Natural killer cell (primary cell): ENCODE results near the gene CD58. TPM values are rescaled to one million over a fixed set of nuclear protein-coding genes. Genes with fewer than 3 reads are reported as not detected.

Experiments
- ATAC-seq, 3 donors: fragments of 150-1000 bp in 2 of 3; fragments of 200-7000 bp in 1 of 3; cut with Tn5 transposase; 1 replicate in 1 of 3; 2 replicates in 2 of 3; pipeline ENCODE4 v1.10.0; 2021; ENCODE audit warnings: mild to moderate bottlenecking in 2 of 3, moderate library complexity in 2 of 3
- DNase-seq, 2 donors: peaks; one replicate each; pipeline versions ENCODE4 v3.0.0 to v3.0.0-alpha.2; 2013 to 2021; ENCODE audit warnings: mixed read lengths in 1 of 2
- H3K27ac ChIP-seq: one replicate; pipeline ENCODE4 v1.5.1; 2013; ENCODE audit warnings: mild to moderate bottlenecking, low read length
- H3K27me3 ChIP-seq: one replicate; pipeline ENCODE4 v1.6.1; 2013; ENCODE audit warnings: low read length; ENCODE audit not compliant: control insufficient read depth, insufficient read depth
- H3K36me3 ChIP-seq: one replicate; pipeline ENCODE4 v1.6.1; 2013; ENCODE audit warnings: low read length; ENCODE audit not compliant: control insufficient read depth, insufficient read depth
- H3K4me1 ChIP-seq: one replicate; pipeline ENCODE4 v1.6.1; 2013; ENCODE audit warnings: low read length; ENCODE audit not compliant: control insufficient read depth, insufficient read depth
- H3K4me3 ChIP-seq: one replicate; pipeline ENCODE4 v1.5.1; 2013; ENCODE audit warnings: low read length
- H3K9me3 ChIP-seq: one replicate; pipeline ENCODE4 v1.6.1; 2013; ENCODE audit warnings: low read length; ENCODE audit not compliant: control insufficient read depth, insufficient read depth
- H3K27ac Mint-ChIP-seq, 2 donors: one replicate each; pipeline ENCODE4 v1.8.0; 2022; ENCODE audit warnings: mild to moderate bottlenecking in 2 of 2, mixed read lengths in 2 of 2, moderate library complexity in 1 of 2
- H3K27me3 Mint-ChIP-seq, 2 donors: one replicate each; pipeline ENCODE4 v1.8.0; 2022; ENCODE audit warnings: low read depth in 2 of 2, mixed read lengths in 2 of 2
- H3K36me3 Mint-ChIP-seq: one replicate; pipeline ENCODE4 v1.8.0; 2022; ENCODE audit warnings: mixed read lengths
- H3K4me1 Mint-ChIP-seq, 2 donors: one replicate each; pipeline ENCODE4 v1.8.0; 2022; ENCODE audit warnings: mixed read lengths in 2 of 2
- H3K4me3 Mint-ChIP-seq: one replicate; pipeline ENCODE4 v1.8.0; 2022; ENCODE audit warnings: mild to moderate bottlenecking, moderate library complexity, mixed read lengths
- H3K9me3 Mint-ChIP-seq, 2 donors: one replicate each; pipeline ENCODE4 v1.8.0; 2022; ENCODE audit warnings: mixed read lengths in 2 of 2
- CTCF ChIP-seq: fragments of 200-600 bp; IDR thresholded peaks from one replicate; pipeline ENCODE4 v1.8.0; 2022; ENCODE audit warnings: antibody characterized with exemption
- WGBS: methylation state at CpG from one replicate; pipeline ENCODE4 v1.1.7; 2013; ENCODE audit warnings: missing lambda C conversion rate; ENCODE audit not compliant: insufficient coverage; 5-methylcytosine and 5-hydroxymethylcytosine counted together
- intact Hi-C: fragments of 100-400 bp; cut with micrococcal nuclease; formaldehyde crosslinking; loops from one replicate; pipeline ENCODE4 v1.14.2; 2022
- total RNA-seq, 4 donors: library from RNA; stranded (reverse); fragments of 120-200 nt in 1 of 4; gene quantifications; one replicate each; pipeline versions ENCODE4 v1.2.3 to v1.2.4, GENCODE V29; 2013 to 2022

CD58 gene
- total RNA-seq, 3 donors from 2014 or later (not counting 1 experiment from before 2014, with no cell fraction given): 27.4 to 34.0 (median 28.6) TPM

- ATAC-seq: no peak
- Mint-ChIP-seq H3K27me3 (peaks cover 9 to 16% of the 10 kb centered on the region in 2 donors), H3K36me3 (no peaks in the 10 kb centered on the region), H3K4me3 (no peak overlapping the region), H3K4me1 (no peaks in the 10 kb centered on the region), H3K9me3 (peaks cover 0 to 2% of the 10 kb centered on the region in 2 donors), H3K27ac (no peak overlapping the region)
- Histone ChIP-seq H3K4me3 (no peak overlapping the region), H3K9me3 (no peaks in the 10 kb centered on the region), H3K27ac (no peak overlapping the region), H3K36me3 (no peaks in the 10 kb centered on the region), H3K27me3 (no peaks in the 10 kb centered on the region), H3K4me1 (no peaks in the 10 kb centered on the region)
- 90% methylated on average over 2 of the region's 2 CpGs for WGBS
- no peak for DNase-seq
- intact Hi-C loops: no loop called here
- TF ChIP-seq CTCF: no peak
Observed at GRCh38 chr1:116466810-116467557, 103.8 kb downstream of the CD58 start.

- Histone ChIP-seq H3K4me1 (no peaks in the 10 kb centered on the region), H3K27ac (no peak overlapping the region), H3K36me3 (no peaks in the 10 kb centered on the region), H3K9me3 (no peaks in the 10 kb centered on the region), H3K4me3 (no peak overlapping the region), H3K27me3 (no peaks in the 10 kb centered on the region)
- Mint-ChIP-seq H3K9me3 (peaks cover 0 to 2% of the 10 kb centered on the region in 2 donors), H3K4me3 (no peak overlapping the region), H3K36me3 (no peaks in the 10 kb centered on the region), H3K4me1 (no peaks in the 10 kb centered on the region), H3K27me3 (peaks cover 9 to 16% of the 10 kb centered on the region in 2 donors), H3K27ac (no peak overlapping the region)
- no peak for TF ChIP-seq CTCF
- no peak for DNase-seq
- intact Hi-C loops: no loop called here
- 87% methylated on average over 10 of the region's 10 CpGs for WGBS
- ATAC-seq: no peak
Observed at GRCh38 chr1:116465845-116466685, 104.8 kb downstream of the CD58 start.

- H3K4me1 Mint-ChIP-seq: no peaks in the 10 kb centered on the region
- no peak for ATAC-seq
- H3K9me3 Mint-ChIP-seq: peaks cover 0 to 2% of the 10 kb centered on the region in 2 donors
- 93% methylated on average over 4 of the region's 4 CpGs for WGBS
- Histone ChIP-seq H3K4me1 (no peaks in the 10 kb centered on the region), H3K27me3 (no peaks in the 10 kb centered on the region), H3K4me3 (no peak overlapping the region), H3K9me3 (no peaks in the 10 kb centered on the region), H3K36me3 (no peaks in the 10 kb centered on the region), H3K27ac (no peak overlapping the region)
- intact Hi-C loops: no loop called here
- DNase-seq: no peak
- no peaks in the 10 kb centered on the region for H3K36me3 Mint-ChIP-seq
- no peak overlapping the region for H3K27ac Mint-ChIP-seq
- H3K4me3 Mint-ChIP-seq: no peak overlapping the region
- peaks cover 9 to 16% of the 10 kb centered on the region in 2 donors for H3K27me3 Mint-ChIP-seq
- no peak for TF ChIP-seq CTCF
Observed at GRCh38 chr1:116465477-116465844, 105.4 kb downstream of the CD58 start.

Other genes with a start within 250 kb of the CD58 start
- gene ATP1A1, start 197.8 kb downstream of the CD58 start, total RNA-seq: 100 to 1,000 TPM; 134 to 144 (median 140) TPM
- under 1 TPM in 2 of 3 donors, not detected in 1; 0.05 to 0.14 TPM for gene IGSF3, start 96.7 kb upstream of the CD58 start, total RNA-seq
- 10 to 100 TPM; 30.4 to 93.4 (median 60.8) TPM for gene CD2, start 183.4 kb upstream of the CD58 start, total RNA-seq